Measurements from ENCODE around the gene PEAK1.

The PEAK1 gene

GRCh38 chr15:77391372-77391951, 28.4 kb downstream of the PEAK1 start:
- H3K9ac ChIP-seq (ENCODE audit: low read length): no peak overlapping the region
- H3K36me3 ChIP-seq (ENCODE audit: control insufficient read depth, insufficient read depth, low read length): no peaks in the 10 kb centered on the region
- H3K27ac ChIP-seq (ENCODE audit: low read depth, low read length): no peak overlapping the region
- no peaks in the 10 kb centered on the region for H3K27me3 ChIP-seq (ENCODE audit: control insufficient read depth, insufficient read depth, low read length)
- no peak overlapping the region for H3K4me3 ChIP-seq (ENCODE audit: low read length)
- H3K4me1 ChIP-seq (ENCODE audit: control insufficient read depth, insufficient read depth, low read length): peaks cover 3% of the 10 kb centered on the region

DNA sequence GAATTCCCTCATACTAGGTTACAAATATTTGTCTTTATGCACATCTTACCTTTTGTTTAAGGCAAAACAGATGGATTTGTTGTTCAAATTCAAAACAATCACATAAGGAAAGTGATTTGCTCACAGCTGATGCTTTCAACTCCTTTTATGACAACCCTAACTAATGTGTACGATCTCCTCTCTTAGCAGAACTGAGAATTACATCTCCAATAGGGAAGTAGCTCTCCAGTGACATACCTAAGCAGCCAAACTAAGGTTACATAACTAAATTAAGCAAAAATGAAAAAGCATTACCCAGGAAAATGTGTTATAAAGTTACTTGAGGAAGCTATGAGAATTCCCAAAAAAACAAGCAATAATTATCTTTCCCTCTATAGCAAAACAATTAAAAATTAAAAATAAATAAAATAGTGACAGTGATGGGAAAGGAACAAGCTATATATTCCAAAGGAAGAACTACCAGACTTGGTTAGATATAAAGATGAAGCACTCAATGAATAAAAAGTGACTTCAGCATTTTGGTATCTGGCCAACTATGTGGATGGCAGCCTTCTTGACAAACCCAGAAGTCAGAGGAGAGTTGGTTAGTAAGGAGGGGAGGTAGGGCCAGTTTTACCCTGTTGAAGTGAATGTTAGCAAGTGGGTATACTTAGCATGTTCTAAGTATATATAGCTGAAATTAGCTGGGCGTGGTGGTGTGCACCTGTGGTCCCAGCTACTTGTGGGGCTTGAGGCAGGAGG, 32.4 kb downstream of the PEAK1 start:
- Histone ChIP-seq H3K4me3 (ENCODE audit: low read length) (no peak overlapping the region), H3K27me3 (ENCODE audit: control insufficient read depth, insufficient read depth, low read length) (no peaks in the 10 kb centered on the region), H3K9ac (ENCODE audit: low read length) (no peak overlapping the region), H3K27ac (ENCODE audit: low read depth, low read length) (no peak overlapping the region), H3K4me1 (ENCODE audit: control insufficient read depth, insufficient read depth, low read length) (peaks cover 3% of the 10 kb centered on the region), H3K36me3 (ENCODE audit: control insufficient read depth, insufficient read depth, low read length) (no peaks in the 10 kb centered on the region)

- no peak overlapping the region for H3K9ac ChIP-seq (ENCODE audit: low read length)
- peaks cover 3% of the 10 kb centered on the region for H3K4me1 ChIP-seq (ENCODE audit: control insufficient read depth, insufficient read depth, low read length)
- H3K4me3 ChIP-seq (ENCODE audit: low read length): no peak overlapping the region
- no peaks in the 10 kb centered on the region for H3K36me3 ChIP-seq (ENCODE audit: control insufficient read depth, insufficient read depth, low read length)
- H3K27ac ChIP-seq (ENCODE audit: low read depth, low read length): no peak overlapping the region
- H3K27me3 ChIP-seq (ENCODE audit: control insufficient read depth, insufficient read depth, low read length): no peaks in the 10 kb centered on the region
Measured at GRCh38 chr15:77386626-77387025, 33.3 kb downstream of the PEAK1 start.

DNA sequence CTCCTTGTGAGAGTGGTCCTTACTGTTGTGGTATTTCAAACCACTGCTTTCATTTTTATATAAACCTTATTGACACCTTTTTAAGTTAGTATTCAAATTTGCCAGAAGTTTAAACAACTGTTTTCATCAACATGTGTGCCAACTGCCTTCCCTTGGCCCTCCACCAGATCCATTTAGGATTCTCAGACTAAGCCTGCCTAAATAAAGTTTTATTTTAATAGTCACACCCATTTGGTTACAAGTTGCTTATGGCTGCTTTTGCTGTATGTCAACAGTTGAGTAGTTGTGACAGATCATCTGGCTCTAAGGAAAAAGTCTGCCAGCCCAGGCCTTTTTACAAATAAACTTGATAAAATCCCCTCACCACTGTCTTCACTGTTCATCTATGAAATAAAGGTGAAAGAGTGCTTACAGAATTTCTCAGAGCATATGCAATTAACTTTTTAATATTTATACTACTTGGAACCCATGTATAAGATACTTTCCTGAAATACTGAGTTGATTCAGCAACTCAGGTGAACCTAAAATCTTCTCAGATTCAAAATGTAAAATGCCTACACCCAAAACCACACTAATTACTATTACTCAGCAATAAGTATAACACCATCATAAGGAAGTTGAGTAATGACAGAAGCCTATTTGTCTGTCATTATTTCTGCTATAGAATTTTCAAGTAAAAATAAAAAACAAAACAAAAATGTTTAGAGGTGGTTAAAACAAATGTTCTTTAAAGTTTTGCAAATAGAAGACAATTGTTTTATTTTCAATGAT, 35.1 kb downstream of the PEAK1 start:
- H3K4me1 ChIP-seq (ENCODE audit: control insufficient read depth, insufficient read depth, low read length): peaks cover 3% of the 10 kb centered on the region

DNA sequence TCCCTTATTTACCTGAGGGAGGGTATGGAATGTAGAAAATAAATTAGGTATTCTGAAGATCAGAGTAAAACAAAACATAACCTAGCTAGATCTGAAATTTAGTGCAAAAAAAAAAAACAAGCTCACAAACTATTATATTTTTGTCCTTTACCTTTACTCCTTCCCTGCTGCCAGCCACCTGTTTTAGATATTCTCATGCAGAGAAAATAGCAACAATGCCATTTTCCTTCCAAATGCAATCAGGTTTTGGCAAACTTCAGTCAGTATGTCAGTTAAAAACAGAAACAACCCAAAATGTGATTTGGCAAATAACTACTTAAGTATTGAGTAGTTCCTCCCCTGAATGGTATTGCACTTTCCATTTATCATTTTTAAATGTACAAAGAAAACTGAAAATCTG, 35.8 kb downstream of the PEAK1 start:
- H3K27ac ChIP-seq (ENCODE audit: low read depth, low read length): no peak overlapping the region
- no peak overlapping the region for H3K4me3 ChIP-seq (ENCODE audit: low read length)
- no peaks in the 10 kb centered on the region for H3K27me3 ChIP-seq (ENCODE audit: control insufficient read depth, insufficient read depth, low read length)
- no peaks in the 10 kb centered on the region for H3K36me3 ChIP-seq (ENCODE audit: control insufficient read depth, insufficient read depth, low read length)
- H3K9ac ChIP-seq (ENCODE audit: low read length): no peak overlapping the region
- peaks cover 3% of the 10 kb centered on the region for H3K4me1 ChIP-seq (ENCODE audit: control insufficient read depth, insufficient read depth, low read length)

More for the DNA sequence above, 35.1 kb downstream of the PEAK1 start:
- no peak overlapping the region for H3K4me3 ChIP-seq (ENCODE audit: low read length)
- no peaks in the 10 kb centered on the region for H3K27me3 ChIP-seq (ENCODE audit: control insufficient read depth, insufficient read depth, low read length)
- no peak overlapping the region for H3K9ac ChIP-seq (ENCODE audit: low read length)
- H3K27ac ChIP-seq (ENCODE audit: low read depth, low read length): no peak overlapping the region
- no peaks in the 10 kb centered on the region for H3K36me3 ChIP-seq (ENCODE audit: control insufficient read depth, insufficient read depth, low read length)

DNA sequence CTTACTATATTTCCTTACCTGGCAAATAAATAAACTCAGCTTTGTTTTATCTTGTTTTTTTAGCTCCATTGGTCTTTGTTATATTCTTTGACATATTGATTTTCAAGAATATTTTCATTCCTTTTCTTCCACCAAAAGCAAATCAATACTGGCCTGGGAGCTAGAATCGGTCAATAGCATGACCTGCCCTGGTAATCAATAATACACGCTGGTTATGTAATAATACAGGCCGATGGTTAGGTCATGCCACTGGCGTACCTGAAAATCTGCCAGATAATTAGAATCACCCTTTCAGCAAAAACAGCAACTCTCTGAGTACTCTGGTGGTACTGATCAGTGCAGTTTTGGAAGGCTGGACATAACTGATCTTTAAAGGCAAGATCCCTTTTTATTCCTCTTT, 39.9 kb downstream of the PEAK1 start:
- Histone ChIP-seq H3K4me1 (ENCODE audit: control insufficient read depth, insufficient read depth, low read length) (no peaks in the 10 kb centered on the region), H3K9ac (ENCODE audit: low read length) (no peak overlapping the region), H3K27me3 (ENCODE audit: control insufficient read depth, insufficient read depth, low read length) (no peaks in the 10 kb centered on the region), H3K36me3 (ENCODE audit: control insufficient read depth, insufficient read depth, low read length) (no peaks in the 10 kb centered on the region), H3K4me3 (ENCODE audit: low read length) (no peak overlapping the region), H3K27ac (ENCODE audit: low read depth, low read length) (no peak overlapping the region)

GRCh38 chr15:77376770-77377169, 43.1 kb downstream of the PEAK1 start:
- H3K36me3 ChIP-seq (ENCODE audit: control insufficient read depth, insufficient read depth, low read length): no peaks in the 10 kb centered on the region
- H3K9ac ChIP-seq (ENCODE audit: low read length): no peak overlapping the region
- no peaks in the 10 kb centered on the region for H3K4me1 ChIP-seq (ENCODE audit: control insufficient read depth, insufficient read depth, low read length)

GRCh38 chr15:77375133-77375532, 44.8 kb downstream of the PEAK1 start:
- H3K36me3 ChIP-seq (ENCODE audit: control insufficient read depth, insufficient read depth, low read length): no peaks in the 10 kb centered on the region
- H3K4me3 ChIP-seq (ENCODE audit: low read length): no peak overlapping the region

More at GRCh38 chr15:77376770-77377169, 43.1 kb downstream of the PEAK1 start:
- Histone ChIP-seq H3K27ac (ENCODE audit: low read depth, low read length) (no peak overlapping the region), H3K27me3 (ENCODE audit: control insufficient read depth, insufficient read depth, low read length) (no peaks in the 10 kb centered on the region), H3K4me3 (ENCODE audit: low read length) (no peak overlapping the region)

GRCh38 chr15:77373441-77373840, 46.5 kb downstream of the PEAK1 start:
- Histone ChIP-seq H3K4me3 (ENCODE audit: low read length) (no peak overlapping the region), H3K27me3 (ENCODE audit: control insufficient read depth, insufficient read depth, low read length) (no peaks in the 10 kb centered on the region), H3K4me1 (ENCODE audit: control insufficient read depth, insufficient read depth, low read length) (no peaks in the 10 kb centered on the region), H3K9ac (ENCODE audit: low read length) (no peak overlapping the region), H3K27ac (ENCODE audit: low read depth, low read length) (no peak overlapping the region), H3K36me3 (ENCODE audit: control insufficient read depth, insufficient read depth, low read length) (no peaks in the 10 kb centered on the region)

More at GRCh38 chr15:77375133-77375532, 44.8 kb downstream of the PEAK1 start:
- no peak overlapping the region for H3K27ac ChIP-seq (ENCODE audit: low read depth, low read length)
- no peak overlapping the region for H3K9ac ChIP-seq (ENCODE audit: low read length)
- no peaks in the 10 kb centered on the region for H3K4me1 ChIP-seq (ENCODE audit: control insufficient read depth, insufficient read depth, low read length)
- no peaks in the 10 kb centered on the region for H3K27me3 ChIP-seq (ENCODE audit: control insufficient read depth, insufficient read depth, low read length)

- H3K4me3 ChIP-seq (ENCODE audit: low read length): no peak overlapping the region
- H3K27ac ChIP-seq (ENCODE audit: low read depth, low read length): no peak overlapping the region
- no peaks in the 10 kb centered on the region for H3K27me3 ChIP-seq (ENCODE audit: control insufficient read depth, insufficient read depth, low read length)
Measured at GRCh38 chr15:77371850-77372563, 47.9 kb downstream of the PEAK1 start.

DNA sequence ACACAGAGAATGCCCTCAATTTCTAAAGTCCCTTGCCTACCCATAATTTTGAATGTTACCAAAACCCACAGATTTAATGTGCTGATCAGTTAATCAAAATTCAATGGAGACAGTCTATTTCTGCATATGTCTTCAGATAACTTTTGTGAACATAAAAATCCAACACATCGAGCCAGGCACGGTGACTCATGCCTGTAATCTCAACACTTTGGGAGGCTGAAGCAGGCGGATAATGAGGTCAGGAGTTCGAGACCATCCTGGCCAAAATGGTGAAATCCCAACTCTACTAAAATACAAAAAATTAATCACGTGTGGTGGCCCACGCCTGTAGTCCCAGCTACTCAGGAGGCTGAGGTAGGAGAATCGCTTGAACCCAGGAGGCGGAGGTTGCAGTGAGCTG, 49.3 kb downstream of the PEAK1 start:
- Histone ChIP-seq H3K27ac (ENCODE audit: low read depth, low read length) (no peak overlapping the region), H3K9ac (ENCODE audit: low read length) (no peak overlapping the region), H3K4me1 (ENCODE audit: control insufficient read depth, insufficient read depth, low read length) (no peaks in the 10 kb centered on the region), H3K27me3 (ENCODE audit: control insufficient read depth, insufficient read depth, low read length) (no peaks in the 10 kb centered on the region), H3K36me3 (ENCODE audit: control insufficient read depth, insufficient read depth, low read length) (no peaks in the 10 kb centered on the region), H3K4me3 (ENCODE audit: low read length) (no peak overlapping the region)

More at GRCh38 chr15:77371850-77372563, 47.9 kb downstream of the PEAK1 start:
- Histone ChIP-seq H3K4me1 (ENCODE audit: control insufficient read depth, insufficient read depth, low read length) (no peaks in the 10 kb centered on the region), H3K36me3 (ENCODE audit: control insufficient read depth, insufficient read depth, low read length) (no peaks in the 10 kb centered on the region), H3K9ac (ENCODE audit: low read length) (no peak overlapping the region)

- H3K9ac ChIP-seq (ENCODE audit: low read length): no peak overlapping the region
- no peak overlapping the region for H3K27ac ChIP-seq (ENCODE audit: low read depth, low read length)
- no peak overlapping the region for H3K4me3 ChIP-seq (ENCODE audit: low read length)
- no peaks in the 10 kb centered on the region for H3K4me1 ChIP-seq (ENCODE audit: control insufficient read depth, insufficient read depth, low read length)
- H3K36me3 ChIP-seq (ENCODE audit: control insufficient read depth, insufficient read depth, low read length): no peaks in the 10 kb centered on the region
- no peaks in the 10 kb centered on the region for H3K27me3 ChIP-seq (ENCODE audit: control insufficient read depth, insufficient read depth, low read length)
Measured at GRCh38 chr15:77369168-77369567, 50.7 kb downstream of the PEAK1 start.

Measured in rectal smooth muscle tissue (tissue), 1 donor.